Ishikawa (cell line): ENCODE data around the gene E2F1.
A peak's percentile ranks its signal among the peaks of the same experiment; 100 is the strongest.

Experiments
- CEBPB ChIP-seq: IDR thresholded peaks from 2 replicates; pipeline ENCODE4 v1.6.1; 2012
- CREB1 ChIP-seq: IDR thresholded peaks from 2 replicates; pipeline ENCODE4 v1.6.1; 2012; ENCODE audit warnings: low read depth
- EGR1 ChIP-seq: IDR thresholded peaks from 2 replicates; pipeline ENCODE4 v1.6.1; 2012
- EP300 ChIP-seq: IDR thresholded peaks from 2 replicates; pipeline ENCODE4 v1.6.1; 2012; ENCODE audit warnings: borderline replicate concordance
- FOXM1 ChIP-seq: IDR thresholded peaks from 2 replicates; pipeline ENCODE4 v1.6.1; 2012; ENCODE audit warnings: low read depth, borderline replicate concordance
- NFIC ChIP-seq: IDR thresholded peaks from 2 replicates; pipeline ENCODE4 v1.6.1; 2012
- RAD21 ChIP-seq: IDR thresholded peaks from 2 replicates; pipeline ENCODE4 v1.6.1; 2012; ENCODE audit warnings: low read depth
- TAF1 ChIP-seq: IDR thresholded peaks from 2 replicates; pipeline ENCODE4 v1.6.1; 2012; ENCODE audit warnings: low read depth, mild to moderate bottlenecking
- TCF12 ChIP-seq: IDR thresholded peaks from 2 replicates; pipeline ENCODE4 v1.6.1; 2012; ENCODE audit warnings: low read depth
- TEAD4 ChIP-seq: IDR thresholded peaks from 2 replicates; pipeline ENCODE4 v1.6.1; 2012
- YY1 ChIP-seq: IDR thresholded peaks from 2 replicates; pipeline ENCODE4 v1.6.1; 2012; ENCODE audit warnings: low read depth
- ZBTB7A ChIP-seq: IDR thresholded peaks from 2 replicates; pipeline ENCODE4 v1.6.1; 2012; ENCODE audit warnings: low read depth
- TF ChIP-seq, protein P1 (sequence below): IDR thresholded peaks from 2 replicates; pipeline ENCODE4 v1.6.1; 2012
- TF ChIP-seq, protein P2 (sequence below): IDR thresholded peaks from 2 replicates; pipeline ENCODE4 v1.6.1; 2012; ENCODE audit warnings: low read depth, mild to moderate bottlenecking
- TF ChIP-seq, protein P3 (sequence below): IDR thresholded peaks from 2 replicates; pipeline ENCODE4 v1.6.1; 2012

The E2F1 gene

DNA sequence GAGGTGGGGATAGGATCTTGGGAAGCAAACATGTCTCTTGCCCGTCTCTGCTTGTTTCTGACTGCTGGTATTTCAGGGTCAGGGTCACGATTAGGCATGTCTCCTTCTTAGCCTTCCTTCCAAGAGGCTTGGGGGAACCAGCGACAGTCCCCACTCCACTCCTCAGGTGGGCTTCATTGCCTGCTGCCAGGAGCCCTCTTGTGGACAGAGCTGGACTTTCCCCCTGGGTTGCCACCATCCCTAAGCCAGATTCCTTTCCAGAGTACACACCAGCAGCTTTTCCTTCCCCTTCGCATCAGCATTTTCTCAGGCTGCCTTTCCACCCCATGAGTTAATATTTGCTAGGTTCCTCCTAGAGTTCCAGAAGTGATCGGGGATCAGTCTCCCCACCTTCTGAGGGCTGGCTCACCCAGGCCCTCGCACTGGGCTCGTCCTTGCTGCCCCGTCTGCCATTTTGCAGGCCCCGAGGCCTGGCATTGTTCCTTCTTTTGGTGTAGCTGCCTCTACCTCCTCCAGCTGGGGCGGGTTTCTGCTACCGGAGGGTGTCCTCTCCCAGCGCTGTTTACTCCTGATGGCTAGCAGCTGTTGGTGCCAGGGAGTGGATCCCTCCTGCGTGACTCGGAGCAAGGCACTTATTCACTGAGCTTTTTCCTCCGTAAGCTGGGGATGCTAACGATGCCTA lies 32.8 kb downstream of the E2F1 start:
- TF ChIP-seq, protein P1, sequence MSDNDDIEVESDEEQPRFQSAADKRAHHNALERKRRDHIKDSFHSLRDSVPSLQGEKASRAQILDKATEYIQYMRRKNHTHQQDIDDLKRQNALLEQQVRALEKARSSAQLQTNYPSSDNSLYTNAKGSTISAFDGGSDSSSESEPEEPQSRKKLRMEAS, result no peak
- TF ChIP-seq YY1, result 0 out of 2 replicates have a peak, but pooled peaks have one; percentile 10
- no peak for TF ChIP-seq ZBTB7A
- TF ChIP-seq TCF12, result no peak
- no peak for TF ChIP-seq CREB1
- no peak for TF ChIP-seq EGR1
- TF ChIP-seq, protein P2, sequence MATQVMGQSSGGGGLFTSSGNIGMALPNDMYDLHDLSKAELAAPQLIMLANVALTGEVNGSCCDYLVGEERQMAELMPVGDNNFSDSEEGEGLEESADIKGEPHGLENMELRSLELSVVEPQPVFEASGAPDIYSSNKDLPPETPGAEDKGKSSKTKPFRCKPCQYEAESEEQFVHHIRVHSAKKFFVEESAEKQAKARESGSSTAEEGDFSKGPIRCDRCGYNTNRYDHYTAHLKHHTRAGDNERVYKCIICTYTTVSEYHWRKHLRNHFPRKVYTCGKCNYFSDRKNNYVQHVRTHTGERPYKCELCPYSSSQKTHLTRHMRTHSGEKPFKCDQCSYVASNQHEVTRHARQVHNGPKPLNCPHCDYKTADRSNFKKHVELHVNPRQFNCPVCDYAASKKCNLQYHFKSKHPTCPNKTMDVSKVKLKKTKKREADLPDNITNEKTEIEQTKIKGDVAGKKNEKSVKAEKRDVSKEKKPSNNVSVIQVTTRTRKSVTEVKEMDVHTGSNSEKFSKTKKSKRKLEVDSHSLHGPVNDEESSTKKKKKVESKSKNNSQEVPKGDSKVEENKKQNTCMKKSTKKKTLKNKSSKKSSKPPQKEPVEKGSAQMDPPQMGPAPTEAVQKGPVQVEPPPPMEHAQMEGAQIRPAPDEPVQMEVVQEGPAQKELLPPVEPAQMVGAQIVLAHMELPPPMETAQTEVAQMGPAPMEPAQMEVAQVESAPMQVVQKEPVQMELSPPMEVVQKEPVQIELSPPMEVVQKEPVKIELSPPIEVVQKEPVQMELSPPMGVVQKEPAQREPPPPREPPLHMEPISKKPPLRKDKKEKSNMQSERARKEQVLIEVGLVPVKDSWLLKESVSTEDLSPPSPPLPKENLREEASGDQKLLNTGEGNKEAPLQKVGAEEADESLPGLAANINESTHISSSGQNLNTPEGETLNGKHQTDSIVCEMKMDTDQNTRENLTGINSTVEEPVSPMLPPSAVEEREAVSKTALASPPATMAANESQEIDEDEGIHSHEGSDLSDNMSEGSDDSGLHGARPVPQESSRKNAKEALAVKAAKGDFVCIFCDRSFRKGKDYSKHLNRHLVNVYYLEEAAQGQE, result no peak
- TF ChIP-seq, protein P3, sequence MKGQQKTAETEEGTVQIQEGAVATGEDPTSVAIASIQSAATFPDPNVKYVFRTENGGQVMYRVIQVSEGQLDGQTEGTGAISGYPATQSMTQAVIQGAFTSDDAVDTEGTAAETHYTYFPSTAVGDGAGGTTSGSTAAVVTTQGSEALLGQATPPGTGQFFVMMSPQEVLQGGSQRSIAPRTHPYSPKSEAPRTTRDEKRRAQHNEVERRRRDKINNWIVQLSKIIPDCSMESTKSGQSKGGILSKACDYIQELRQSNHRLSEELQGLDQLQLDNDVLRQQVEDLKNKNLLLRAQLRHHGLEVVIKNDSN, result no peak
- no peak for TF ChIP-seq FOXM1
- peak; percentile 68 for TF ChIP-seq RAD21

DNA sequence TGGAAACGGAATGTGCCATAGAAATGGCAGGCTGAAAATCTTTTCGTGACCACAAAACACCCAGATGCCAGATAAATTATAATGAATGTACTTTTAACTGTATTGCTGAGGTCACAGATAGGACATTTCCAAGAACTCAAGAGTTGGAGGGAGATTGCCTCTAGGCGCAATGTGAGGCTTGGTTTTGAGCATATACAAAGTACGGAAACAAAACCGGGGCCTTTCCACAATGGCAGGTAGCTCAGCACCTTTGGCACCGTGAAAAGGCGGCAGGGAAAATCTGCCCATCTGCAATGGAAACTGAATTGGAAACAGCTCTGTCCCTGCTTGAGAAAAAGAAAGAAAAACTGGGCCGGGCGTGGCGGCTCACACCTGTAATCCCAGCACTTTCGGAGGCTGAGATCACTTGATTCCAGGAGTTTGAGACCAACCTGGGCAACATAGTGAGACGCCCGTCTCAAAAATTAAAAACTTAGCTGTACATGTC lies 34.6 kb downstream of the E2F1 start:
- 0 out of 2 replicates have a peak, but pooled peaks have one; percentile 2 for TF ChIP-seq TCF12
- TF ChIP-seq RAD21, result no peak

DNA sequence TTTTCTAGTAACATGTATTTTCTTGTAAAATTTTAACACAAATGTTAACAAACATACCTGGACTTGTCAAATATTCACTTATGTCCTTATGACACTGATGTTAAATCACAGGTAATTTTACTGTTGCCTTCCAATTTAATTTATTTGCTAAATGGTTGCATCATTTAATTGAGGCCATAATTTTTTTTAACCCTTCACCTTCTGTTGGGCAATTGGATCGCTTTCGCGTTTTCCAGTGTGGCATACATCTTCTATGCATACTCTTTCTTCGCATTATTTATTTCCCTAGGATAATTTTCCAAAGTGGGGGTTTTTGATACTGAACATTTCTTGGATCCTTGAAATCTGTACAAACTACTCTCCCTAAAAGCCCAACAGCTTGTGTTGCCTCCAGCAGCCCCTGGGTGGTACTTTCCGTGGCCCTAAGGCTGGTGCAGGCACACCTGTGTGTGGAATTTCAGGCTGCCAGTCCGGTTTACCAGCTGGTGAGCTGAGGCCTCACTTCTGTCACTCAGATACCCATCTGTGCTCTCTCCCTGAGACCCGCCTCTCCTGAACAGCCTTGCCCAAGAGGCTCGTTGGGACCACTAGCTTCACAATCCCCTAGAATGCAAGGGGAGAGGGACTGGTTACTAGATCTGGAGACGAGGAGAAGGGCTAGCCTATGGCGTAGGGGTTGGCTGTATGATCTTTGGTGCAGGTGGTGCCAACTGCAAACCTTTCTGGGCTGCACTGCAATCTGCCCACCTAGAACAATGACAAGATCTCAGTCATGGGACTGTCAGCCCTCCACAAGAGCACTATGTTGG lies 35.2 kb downstream of the E2F1 start:
- TF ChIP-seq TEAD4 (peak; percentile 64), ZBTB7A (no peak), NFIC (no peak), CEBPB (no peak), FOXM1 (no peak), RAD21 (0 out of 2 replicates have a peak, but pooled peaks have one; percentile 3), TCF12 (peak; percentile 44; the same call in 1 of the 2 replicates), EGR1 (no peak)
- TF ChIP-seq, protein P1, result no peak

DNA sequence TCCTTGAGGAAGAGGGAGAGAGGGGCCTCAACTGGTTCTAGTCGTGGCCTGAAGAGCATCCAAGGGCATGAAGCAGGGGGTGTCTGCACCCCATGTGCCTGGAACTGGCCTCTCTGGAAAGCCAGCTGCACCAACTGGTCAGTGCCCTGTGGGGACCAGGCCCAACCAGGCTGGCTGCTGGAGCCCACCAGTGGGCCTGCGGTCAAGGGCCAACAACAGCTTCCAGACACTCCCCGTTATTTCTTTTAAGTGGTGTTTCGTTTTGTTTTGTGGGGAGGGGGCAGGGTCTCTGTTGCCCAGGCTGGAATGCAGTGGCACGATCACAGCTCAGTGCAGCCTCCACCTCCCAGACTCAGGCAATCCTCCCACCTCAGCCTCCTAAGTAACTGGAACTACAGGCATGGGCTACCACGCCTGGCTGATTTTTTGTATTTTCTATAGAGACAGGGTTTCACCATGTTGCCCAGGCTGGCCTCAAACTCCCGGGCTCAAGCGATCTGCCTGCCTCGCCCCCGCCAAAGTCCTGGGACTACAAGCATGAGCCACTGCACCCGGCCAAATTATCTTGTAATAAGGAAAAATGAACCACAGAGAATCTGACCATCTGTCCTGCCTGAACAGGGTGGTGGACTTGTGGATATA lies 36.0 kb downstream of the E2F1 start:
- TF ChIP-seq ZBTB7A (no peak), EP300 (no peak), RAD21 (no peak), YY1 (no peak), NFIC (no peak), TEAD4 (no peak), CEBPB (no peak), TAF1 (no peak), FOXM1 (no peak), TCF12 (no peak), EGR1 (no peak), CREB1 (no peak)
- TF ChIP-seq, protein P3, result no peak
- TF ChIP-seq, protein P2, result no peak
- TF ChIP-seq, protein P1, result no peak

DNA sequence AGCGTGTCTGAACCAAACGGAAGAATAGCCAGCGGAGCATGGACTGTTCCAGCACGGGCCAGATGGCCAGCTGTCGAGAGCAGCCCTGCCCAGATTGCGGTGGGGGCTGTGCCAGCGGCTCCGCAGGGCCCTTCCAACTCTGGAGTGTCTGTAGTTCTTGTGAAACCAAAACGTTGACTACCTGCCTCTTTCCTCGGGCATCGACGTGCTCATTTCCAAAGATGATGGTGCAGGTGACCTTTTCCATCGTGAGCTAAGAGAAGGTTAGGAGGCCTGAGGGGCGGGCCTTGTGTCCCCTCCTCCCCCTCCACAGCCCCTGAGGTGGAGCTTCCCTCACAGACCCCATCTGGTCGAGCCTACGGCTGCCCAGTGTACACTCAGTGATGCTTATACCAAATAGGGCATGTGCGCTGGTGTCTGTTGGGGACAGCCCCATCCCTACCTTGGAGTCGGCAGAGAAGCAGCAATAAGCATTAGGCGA lies 36.9 kb downstream of the E2F1 start:
- TF ChIP-seq CREB1 (no peak), TCF12 (no peak), TEAD4 (no peak), FOXM1 (no peak), NFIC (no peak), EGR1 (no peak), EP300 (no peak), YY1 (no peak), ZBTB7A (no peak), CEBPB (no peak), RAD21 (no peak), TAF1 (no peak)
- TF ChIP-seq, protein P2, result no peak
- TF ChIP-seq, protein P1, result no peak
- TF ChIP-seq, protein P3, result no peak
